ENCODE measurements around the gene EPHA4.
A peak's percentile ranks its signal among the peaks of the same experiment; 100 is the strongest.

Gene EPHA4

DNA sequence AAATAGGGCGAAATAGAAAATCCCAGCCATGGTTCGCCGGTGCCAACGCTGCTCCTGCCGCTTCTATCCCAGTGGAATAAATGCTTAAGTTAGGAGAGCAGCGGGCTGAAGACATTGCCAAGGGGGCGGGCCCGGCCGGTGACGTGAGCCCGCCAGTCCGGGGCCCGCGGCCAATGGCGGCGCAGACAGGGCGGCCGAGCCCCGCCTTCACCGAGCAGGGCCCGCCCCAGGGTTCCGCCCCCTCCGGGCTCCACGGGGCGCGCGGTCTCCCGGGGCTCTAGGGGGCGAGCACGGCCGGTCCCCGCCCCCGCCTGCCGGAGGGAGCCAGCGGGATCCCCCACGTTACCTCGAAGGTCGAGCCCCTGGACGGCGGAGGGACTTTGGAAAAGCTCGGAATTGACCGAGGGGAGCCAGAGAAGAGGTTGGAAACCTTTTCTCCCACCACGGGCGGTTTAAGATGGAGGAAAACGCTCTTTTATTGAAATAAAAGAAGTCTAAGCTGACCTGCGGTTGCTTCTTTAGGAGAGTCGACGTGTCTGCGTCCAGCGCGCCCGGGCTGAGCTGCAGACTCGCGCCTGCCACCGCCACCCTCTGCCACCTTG lies at the start of gene EPHA4:
EPHA4 (minus strand) TSS at position 86 of the 602 bp plus-strand sequence; CDS start at position 30, 56 bp downstream.
- peak in 1 of 2 experiments; percentile 2 for DNase-seq

- no peak for DNase-seq
These were observed 45.9 kb upstream of the EPHA4 start for GRCh38 chr2:221618007-221618406.

DNA sequence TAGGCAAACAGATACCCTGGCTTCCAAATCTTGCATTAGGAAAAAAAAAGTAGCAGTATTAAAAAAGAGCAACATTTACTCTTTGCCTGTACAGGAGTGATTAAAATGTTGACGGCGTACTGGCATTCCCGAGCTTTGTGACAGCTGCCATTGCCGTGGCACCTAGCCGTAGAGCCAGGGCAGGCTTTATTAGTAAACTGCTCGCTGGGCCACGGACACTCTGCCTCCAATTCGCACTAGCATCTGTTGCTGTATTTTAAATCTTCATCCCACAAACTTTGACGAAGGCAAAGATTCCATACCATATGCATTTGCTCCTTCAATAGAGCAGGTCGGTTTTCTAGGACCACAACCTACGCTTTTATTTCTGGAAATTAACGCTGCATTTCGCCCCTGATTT lies 44.5 kb upstream of the EPHA4 start:
- no peak for DNase-seq

DNA sequence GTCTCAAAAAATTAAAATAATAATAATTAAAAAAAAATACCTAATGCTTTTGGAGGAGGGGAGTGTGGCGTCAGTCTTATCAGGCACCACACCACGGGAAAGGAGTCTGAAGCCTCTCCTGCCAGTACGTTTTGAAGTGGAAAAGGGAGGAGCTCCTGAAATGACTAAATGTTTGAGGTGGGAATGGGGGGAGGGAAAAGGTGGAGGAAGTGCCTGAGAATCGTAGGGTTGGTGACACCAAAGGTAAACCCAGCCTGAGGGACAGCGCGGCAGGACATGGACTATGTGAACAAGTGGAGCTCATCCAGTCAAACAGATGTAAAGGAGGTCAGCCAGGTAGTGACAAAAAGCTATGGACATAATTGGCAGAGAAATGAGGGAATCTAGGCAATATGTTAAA lies 42.2 kb upstream of the EPHA4 start:
- DNase-seq, result no peak

DNA sequence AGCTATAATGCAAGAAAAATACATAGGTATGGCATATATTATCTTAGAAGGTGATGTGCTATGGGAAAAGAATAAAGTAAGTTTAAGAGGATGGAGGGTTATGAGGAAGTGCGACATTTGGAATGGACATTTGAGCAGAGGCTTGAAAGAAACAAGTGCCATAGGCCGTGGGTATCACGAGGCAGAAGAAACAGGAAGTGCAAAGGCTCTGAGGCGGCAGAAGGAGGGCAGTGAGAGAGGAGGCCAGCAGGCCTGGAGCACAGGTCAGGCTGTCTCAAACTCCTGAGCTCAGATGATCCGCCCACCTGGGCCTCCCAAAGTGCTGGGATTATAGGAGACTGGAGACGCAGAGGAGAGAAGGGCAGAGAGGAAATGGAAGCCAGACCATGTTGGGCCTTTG lies 40.7 kb upstream of the EPHA4 start:
- no peak for DNase-seq

DNA sequence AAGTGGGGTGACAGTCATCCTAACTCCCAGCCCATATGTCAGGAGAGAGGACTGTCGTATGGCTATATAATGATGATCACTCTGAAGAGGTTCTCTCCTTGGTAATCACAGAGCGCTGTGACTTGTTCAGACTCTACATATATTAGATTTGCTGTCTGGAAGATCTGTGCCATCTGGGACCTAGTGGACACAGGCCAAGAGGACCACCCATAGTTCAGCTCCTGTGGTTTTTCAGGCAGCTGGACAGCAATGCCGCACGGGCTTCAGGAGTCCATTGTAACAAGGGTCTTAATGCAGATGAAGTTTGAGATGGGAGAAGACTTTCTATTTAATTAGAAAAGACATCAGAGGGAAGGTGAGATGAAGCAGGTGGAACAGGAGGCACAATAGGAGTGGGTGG lies 40.1 kb upstream of the EPHA4 start:
- no peak for DNase-seq

DNA sequence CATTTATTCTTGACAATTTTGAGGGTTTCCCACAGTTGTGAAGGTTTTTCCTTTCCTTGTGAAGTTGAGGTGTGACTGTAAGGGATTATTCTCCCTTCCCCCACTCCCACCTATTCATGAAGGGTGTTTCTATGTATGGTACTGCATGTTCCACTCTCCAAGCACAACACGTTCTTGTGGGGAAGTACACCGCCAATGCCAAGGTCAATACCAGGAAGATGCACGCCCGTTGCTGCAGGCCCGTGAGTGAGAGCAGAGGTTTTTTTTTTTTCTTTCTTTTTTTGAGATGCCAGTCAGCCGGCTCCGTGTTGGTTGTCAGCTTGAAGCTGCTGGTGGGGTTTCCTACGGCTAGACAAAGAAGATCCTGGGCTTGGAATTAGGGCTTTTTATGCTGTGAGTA lies 38.6 kb upstream of the EPHA4 start:
- no peak for DNase-seq

DNA sequence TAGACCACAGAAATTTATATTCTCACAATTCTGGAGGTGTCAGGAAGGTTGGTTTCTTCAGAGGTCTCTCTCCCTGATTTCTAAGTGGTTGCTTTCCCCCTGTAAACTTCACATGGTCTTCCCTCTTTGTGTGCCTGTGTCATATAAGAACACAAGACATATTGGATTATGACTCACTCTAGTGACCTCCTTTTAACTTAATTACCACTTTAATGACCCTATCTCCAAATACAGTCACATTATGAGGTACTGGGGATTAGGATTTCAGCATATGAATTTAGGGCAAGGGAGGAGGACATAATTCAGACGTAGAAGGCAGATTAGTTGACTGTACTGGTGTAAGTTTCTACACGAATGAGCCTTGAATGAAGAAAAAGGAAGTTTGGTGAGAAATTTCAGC lies 38.2 kb upstream of the EPHA4 start:
- DNase-seq, result no peak

DNA sequence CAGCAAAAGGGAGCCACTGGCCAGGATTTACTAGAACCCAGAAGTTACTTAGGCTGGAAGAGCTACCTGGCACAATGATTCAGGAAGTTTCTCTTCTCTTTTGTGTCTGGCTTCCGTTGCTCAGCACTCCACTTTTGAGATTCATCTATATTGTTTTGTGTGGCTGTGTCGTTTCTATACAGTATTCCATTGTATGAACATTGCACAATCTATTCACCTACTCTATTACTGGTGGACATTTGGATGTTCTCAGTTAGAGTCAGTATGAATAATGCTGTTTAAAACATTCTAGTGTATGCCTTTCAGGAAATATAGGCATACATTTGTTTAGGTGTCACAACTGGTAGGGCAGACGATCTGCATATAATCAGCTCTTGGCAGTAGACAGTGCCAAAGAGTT lies 36.3 kb upstream of the EPHA4 start:
- no peak for DNase-seq

DNA sequence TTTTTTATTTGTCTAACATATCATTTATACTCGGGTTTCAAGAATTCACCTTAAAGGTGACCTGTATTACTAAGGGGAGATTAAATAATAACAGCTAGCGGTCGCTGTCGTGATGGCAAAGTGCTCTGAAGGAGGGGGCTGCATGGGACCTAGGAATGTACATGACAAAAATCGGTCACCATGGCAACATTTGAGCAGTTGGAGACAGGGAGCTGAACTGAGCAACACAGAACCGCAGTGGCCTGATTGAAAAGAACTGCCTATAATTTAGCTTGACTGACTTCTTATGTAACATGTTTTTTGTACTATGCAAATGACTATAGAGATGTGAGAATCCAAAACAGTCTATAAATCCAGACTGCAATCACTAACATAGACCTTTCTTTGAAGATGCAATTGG lies 34.3 kb upstream of the EPHA4 start:
- DNase-seq, result no peak

DNA sequence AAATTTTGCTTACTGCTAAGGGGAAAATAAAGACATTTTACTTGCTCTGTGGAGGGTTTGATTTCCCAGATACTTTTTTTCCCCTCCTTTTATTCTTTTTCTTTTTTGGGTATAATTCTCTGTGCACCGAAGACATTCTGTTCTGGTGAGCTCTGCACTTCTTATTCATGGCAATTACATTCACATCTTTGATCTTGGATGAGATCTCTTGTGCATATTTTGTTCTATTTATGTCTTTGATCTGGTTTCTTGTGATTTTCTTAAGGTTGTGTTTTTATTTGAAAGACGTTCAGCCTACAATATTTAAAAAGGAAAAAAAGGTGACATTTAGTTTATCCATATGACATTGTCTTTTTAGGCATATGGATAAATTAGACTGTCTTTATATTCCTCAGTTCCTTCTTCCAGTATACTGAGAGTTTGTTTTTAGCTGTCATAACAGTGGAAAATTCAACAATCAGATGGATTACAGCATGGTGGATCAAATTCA lies 33.7 kb upstream of the EPHA4 start:
- no peak for DNase-seq

- DNase-seq, result no peak
These were observed 30.8 kb upstream of the EPHA4 start for GRCh38 chr2:221602938-221603337.

DNA sequence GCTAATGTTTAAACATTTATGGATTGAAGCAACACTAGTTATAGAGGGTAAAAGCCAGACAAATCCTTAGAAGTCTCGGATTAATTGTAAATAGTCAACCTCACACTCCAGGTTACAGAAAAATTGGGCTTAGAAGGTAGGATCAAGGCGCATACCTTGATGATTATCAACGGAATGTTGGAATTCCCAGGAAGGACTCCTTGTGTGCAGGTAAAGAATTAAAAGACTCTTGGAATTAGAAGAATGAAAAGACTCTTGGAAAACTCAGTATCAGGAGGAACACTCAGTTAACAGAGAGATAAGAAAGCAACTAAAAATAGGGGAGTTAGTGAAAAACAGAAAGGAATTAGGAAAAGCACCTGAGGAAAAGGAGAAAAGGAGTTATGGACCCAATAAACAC lies 29.3 kb upstream of the EPHA4 start:
- no peak for DNase-seq

GRCh38 chr2:221600388-221600787 lies 28.3 kb upstream of the EPHA4 start:
- no peak for DNase-seq

GRCh38 chr2:221596192-221596591 lies 24.1 kb upstream of the EPHA4 start:
- no peak for DNase-seq

GRCh38 chr2:221590861-221591365 lies 18.8 kb upstream of the EPHA4 start:
- DNase-seq, result no peak

GRCh38 chr2:221589696-221590095 lies 17.6 kb upstream of the EPHA4 start:
- no peak for DNase-seq

- DNase-seq, result no peak
These were observed 16.3 kb upstream of the EPHA4 start for GRCh38 chr2:221588306-221588985.

- no peak for DNase-seq
These were observed 9.9 kb upstream of the EPHA4 start for GRCh38 chr2:221581986-221582385.

GRCh38 chr2:221574231-221574570 lies 2.1 kb upstream of the EPHA4 start:
- DNase-seq, result no peak

DNA sequence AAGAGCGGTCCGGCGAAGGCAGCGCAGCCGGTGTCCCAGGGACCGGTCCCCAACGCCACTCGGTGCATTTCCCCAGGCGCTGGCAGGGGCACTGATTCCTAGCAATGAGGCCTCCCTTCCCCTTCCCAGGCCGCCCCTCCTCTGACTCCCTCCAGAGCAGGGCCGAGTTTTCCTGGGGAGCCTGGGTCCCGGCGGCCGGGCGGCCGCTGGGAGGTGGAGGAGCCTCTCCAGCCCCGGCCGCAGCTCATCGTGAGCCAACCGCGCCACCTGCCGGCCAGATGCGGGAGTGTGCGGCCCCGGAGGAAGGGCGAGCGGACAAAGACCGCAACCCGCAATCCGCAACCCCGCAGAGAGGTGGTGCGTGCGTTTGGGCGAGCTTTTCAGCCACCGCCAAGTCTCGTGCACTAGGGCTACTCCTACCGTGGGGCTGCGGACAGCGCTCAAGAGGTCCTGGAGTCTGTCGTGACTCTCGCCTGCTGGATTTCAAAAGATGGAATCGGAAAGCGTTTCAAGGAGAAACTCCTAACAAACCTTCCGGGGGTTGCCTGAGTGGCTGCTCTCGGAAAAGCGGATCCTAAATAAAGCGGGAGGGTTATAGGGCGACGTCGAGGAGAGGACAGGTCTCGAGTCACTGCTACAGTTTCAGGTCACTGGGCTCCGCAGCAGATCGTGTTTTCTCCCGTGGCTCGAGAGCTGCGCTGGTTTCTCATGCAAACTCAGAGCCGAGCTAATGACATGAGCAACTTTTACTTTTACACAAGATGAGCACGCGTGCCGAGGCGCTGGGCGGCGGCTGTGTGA lies 1.5 kb upstream of the EPHA4 start:
- DNase-seq, result peak; percentile 9 to 32

GRCh38 chr2:221572821-221573429 lies 821 bp upstream of the EPHA4 start:
- no peak for DNase-seq

- DNase-seq, result no peak
These were observed 419 bp downstream of the EPHA4 start for GRCh38 chr2:221571551-221572218.
